HG02798 (cell line): ENCODE data around the gene EPHA3.

Experiments used
- ATAC-seq: cut with Tn5 transposase; IDR thresholded peaks from one replicate; pipeline ENCODE4 v1.9.1; 2021; ENCODE audit warnings: mild to moderate bottlenecking; ENCODE audit not compliant: unreplicated experiment, poor library complexity

EPHA3 gene

GRCh38 chr3:89522155-89522554 is 414.7 kb downstream of the EPHA3 start:
- no peak for ATAC-seq

GRCh38 chr3:89525609-89526008 is 418.2 kb downstream of the EPHA3 start:
- ATAC-seq = no peak

- ATAC-seq = no peak
These were observed 420.4 kb downstream of the EPHA3 start for GRCh38 chr3:89527736-89528305.
